Liver (tissue), 3 donors: ENCODE data around the gene SUGCT.

Experiments
- CTCF ChIP-seq: fragments of 150-350 bp; IDR thresholded peaks from 2 replicates; pipeline ENCODE4 v1.5.1; 2017; ENCODE audit warnings: improper control_type of control experiment, low read depth, low read length; ENCODE audit not compliant: missing input control
- EGR1 ChIP-seq, 2 donors: IDR thresholded peaks; 2 replicates each; pipeline ENCODE4 v1.6.1; 2016 to 2018; ENCODE audit warnings: antibody characterized with exemption in 2 of 2, low read depth in 2 of 2
- FOXA1 ChIP-seq: IDR thresholded peaks from 2 replicates; pipeline ENCODE4 v1.6.1; 2016; ENCODE audit warnings: antibody characterized with exemption
- GABPA ChIP-seq, 2 donors: IDR thresholded peaks in 1 of 2; conservative IDR thresholded peaks in 1 of 2; 2 replicates each; pipeline ENCODE4 v1.6.1; 2016; ENCODE audit warnings: antibody characterized with exemption in 2 of 2, mild to moderate bottlenecking in 1 of 2, moderate library complexity in 1 of 2
- RAD21 ChIP-seq, 2 donors: IDR thresholded peaks; 2 replicates each; pipeline ENCODE4 v1.6.1; 2016; ENCODE audit warnings: antibody characterized with exemption in 2 of 2, mild to moderate bottlenecking in 2 of 2
- YY1 ChIP-seq: IDR thresholded peaks from 2 replicates; pipeline ENCODE4 v1.6.1; 2016; ENCODE audit warnings: antibody characterized with exemption, mild to moderate bottlenecking
- ZBTB33 ChIP-seq: IDR thresholded peaks from 2 replicates; pipeline ENCODE4 v1.6.1; 2016; ENCODE audit warnings: antibody characterized with exemption
- TF ChIP-seq, protein P1 (sequence below): IDR thresholded peaks from 2 replicates; pipeline ENCODE4 v1.6.1; 2016; ENCODE audit warnings: antibody characterized with exemption, mild to moderate bottlenecking
- TF ChIP-seq, protein P2 (sequence below): IDR thresholded peaks from 2 replicates; pipeline ENCODE4 v1.6.1; 2016; ENCODE audit warnings: antibody characterized with exemption
- donor health status: healthy.
- donor health status: healthy.

DNA sequence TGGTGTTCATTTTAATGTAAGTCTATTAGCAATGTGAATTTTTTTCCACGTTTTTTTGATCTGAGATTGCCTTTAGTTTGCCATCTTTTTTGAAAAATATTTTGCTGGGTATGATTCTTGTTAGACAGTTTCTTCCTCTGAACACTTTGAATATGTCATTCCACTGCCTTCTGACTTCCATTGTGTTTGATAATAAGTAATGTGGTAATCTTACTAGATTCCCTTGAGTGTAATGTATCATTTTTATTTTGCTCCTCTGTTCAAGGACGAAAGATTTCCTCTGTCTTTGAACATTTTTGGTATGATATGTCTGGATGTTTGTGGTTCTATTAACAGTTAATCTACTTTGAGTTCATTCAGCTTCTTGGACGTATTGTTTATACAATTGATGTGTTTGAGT, 371.4 kb downstream of the SUGCT start:
- TF ChIP-seq, protein P1, sequence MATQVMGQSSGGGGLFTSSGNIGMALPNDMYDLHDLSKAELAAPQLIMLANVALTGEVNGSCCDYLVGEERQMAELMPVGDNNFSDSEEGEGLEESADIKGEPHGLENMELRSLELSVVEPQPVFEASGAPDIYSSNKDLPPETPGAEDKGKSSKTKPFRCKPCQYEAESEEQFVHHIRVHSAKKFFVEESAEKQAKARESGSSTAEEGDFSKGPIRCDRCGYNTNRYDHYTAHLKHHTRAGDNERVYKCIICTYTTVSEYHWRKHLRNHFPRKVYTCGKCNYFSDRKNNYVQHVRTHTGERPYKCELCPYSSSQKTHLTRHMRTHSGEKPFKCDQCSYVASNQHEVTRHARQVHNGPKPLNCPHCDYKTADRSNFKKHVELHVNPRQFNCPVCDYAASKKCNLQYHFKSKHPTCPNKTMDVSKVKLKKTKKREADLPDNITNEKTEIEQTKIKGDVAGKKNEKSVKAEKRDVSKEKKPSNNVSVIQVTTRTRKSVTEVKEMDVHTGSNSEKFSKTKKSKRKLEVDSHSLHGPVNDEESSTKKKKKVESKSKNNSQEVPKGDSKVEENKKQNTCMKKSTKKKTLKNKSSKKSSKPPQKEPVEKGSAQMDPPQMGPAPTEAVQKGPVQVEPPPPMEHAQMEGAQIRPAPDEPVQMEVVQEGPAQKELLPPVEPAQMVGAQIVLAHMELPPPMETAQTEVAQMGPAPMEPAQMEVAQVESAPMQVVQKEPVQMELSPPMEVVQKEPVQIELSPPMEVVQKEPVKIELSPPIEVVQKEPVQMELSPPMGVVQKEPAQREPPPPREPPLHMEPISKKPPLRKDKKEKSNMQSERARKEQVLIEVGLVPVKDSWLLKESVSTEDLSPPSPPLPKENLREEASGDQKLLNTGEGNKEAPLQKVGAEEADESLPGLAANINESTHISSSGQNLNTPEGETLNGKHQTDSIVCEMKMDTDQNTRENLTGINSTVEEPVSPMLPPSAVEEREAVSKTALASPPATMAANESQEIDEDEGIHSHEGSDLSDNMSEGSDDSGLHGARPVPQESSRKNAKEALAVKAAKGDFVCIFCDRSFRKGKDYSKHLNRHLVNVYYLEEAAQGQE, result no peak
- TF ChIP-seq, protein P2, sequence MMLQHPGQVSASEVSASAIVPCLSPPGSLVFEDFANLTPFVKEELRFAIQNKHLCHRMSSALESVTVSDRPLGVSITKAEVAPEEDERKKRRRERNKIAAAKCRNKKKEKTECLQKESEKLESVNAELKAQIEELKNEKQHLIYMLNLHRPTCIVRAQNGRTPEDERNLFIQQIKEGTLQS, result no peak
- TF ChIP-seq CTCF (no peak), EGR1 (IDR thresholded peaks at IDR 0.05; ENCODE audit: low read depth in 2 of 2) (no peak), ZBTB33 (no peak), GABPA (IDR thresholded peaks at IDR 0.05 in 1 of 2, conservative IDR thresholded peaks at IDR 0.05 in 1 of 2) (no peak), YY1 (no peak), RAD21 (IDR thresholded peaks at IDR 0.05) (no peak), FOXA1 (no peak)
